Mesodermal cell (in vitro differentiated cells): Measurements from ENCODE around the gene KIRREL3.

Source experiments
- H3K27ac ChIP-seq: 2 replicates; pipeline ENCODE4 v1.7.0; 2013; ENCODE audit warnings: mild to moderate bottlenecking, low read depth, low read length, moderate library complexity; ENCODE audit not compliant: severe bottlenecking
- H3K36me3 ChIP-seq: 2 replicates; pipeline ENCODE4 v1.7.1; 2013; ENCODE audit warnings: mild to moderate bottlenecking, low read length, moderate library complexity; ENCODE audit not compliant: control insufficient read depth, insufficient read depth
- H3K4me1 ChIP-seq: one replicate; pipeline ENCODE4 v1.7.1; 2013; ENCODE audit warnings: mild to moderate bottlenecking, low read length; ENCODE audit not compliant: insufficient read depth, control insufficient read depth, poor library complexity, severe bottlenecking
- H3K4me3 ChIP-seq: 2 replicates; pipeline ENCODE4 v1.7.0; 2013; ENCODE audit warnings: low read length, control low read depth, mild to moderate bottlenecking; ENCODE audit not compliant: insufficient read depth, poor library complexity, severe bottlenecking; ENCODE audit errors: extremely low read depth
- H3K9me3 ChIP-seq: 2 replicates; pipeline ENCODE4 v1.7.1; 2013; ENCODE audit warnings: mild to moderate bottlenecking, low read length, moderate library complexity; ENCODE audit not compliant: control insufficient read depth
- WGBS, 2 experiments: methylation state at CpG; one replicate each; pipeline ENCODE4 v1.1.5; 2013; ENCODE audit warnings: missing lambda C conversion rate in 2 of 2; ENCODE audit not compliant: insufficient coverage in 2 of 2; 5-methylcytosine and 5-hydroxymethylcytosine counted together

KIRREL3 gene

GRCh38 chr11:126477535-126478305 is 522.9 kb downstream of the KIRREL3 start:
- no peak overlapping the region for H3K27ac ChIP-seq
- H3K4me1 ChIP-seq, result peaks cover 5% of the 10 kb centered on the region
- 90 to 92% methylated on average over 13 of the region's 14 CpGs for WGBS, 2 experiments
- no peaks in the 10 kb centered on the region for H3K36me3 ChIP-seq
- H3K9me3 ChIP-seq, result no peaks in the 10 kb centered on the region
- H3K4me3 ChIP-seq, result no peak overlapping the region

DNA sequence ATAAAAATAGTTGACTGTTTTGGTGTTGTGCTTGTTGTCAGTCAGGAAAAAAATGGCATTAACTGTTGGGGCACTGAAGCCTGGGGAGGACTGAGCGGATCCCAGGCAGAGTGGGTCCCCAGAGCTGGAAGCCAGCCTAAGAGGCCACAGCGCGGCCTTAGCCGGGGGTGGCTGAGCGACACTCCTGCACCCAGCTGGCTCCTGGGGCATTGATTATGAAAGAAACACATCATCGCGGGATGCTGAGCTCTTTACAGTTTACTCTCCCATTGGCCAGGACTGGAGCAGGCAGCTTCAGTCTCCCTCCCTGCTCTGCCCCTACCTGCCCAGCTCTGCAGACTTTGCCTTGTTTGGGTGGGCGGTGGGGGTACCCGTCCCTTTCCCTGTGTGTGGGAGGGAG is 523.6 kb downstream of the KIRREL3 start:
- no peaks in the 10 kb centered on the region for H3K36me3 ChIP-seq
- H3K27ac ChIP-seq, result no peak overlapping the region
- H3K4me1 ChIP-seq, result peaks cover 5% of the 10 kb centered on the region
- 81 to 88% methylated on average over 7 to 8 of the region's 9 CpGs for WGBS, 2 experiments
- H3K4me3 ChIP-seq, result no peak overlapping the region
- H3K9me3 ChIP-seq, result no peaks in the 10 kb centered on the region

DNA sequence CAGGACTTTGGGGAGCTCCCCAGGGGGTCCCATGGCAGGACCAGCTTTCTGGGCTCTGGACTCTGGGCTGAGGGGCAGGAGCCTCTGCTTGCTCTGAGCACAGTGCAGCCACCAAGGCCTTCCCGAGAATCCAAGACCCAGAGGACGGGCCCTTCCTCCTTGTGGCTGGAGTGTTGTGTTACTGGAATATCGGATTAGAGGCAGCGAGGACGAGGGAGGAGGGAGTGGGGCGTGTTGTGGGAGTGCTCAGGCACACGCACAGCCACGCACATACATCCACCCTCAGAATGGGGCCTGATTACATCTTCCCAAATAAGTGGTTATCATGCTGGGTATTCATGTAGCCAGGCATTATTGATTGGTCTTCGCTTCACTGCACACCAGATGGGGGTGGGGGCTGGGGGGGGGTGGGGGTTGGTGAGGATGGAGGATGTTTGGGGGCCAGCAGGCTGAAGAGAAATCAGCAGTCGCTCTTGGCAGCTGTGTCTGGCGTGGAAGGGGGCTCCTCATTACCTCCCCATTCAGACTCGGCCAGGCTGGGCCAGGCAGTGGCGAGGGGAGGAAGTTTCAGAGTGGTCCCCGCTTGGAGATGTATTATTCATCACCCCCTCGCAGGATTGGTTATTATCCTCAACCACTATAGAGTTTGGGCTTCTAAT is 524.2 kb downstream of the KIRREL3 start:
- H3K27ac ChIP-seq, result no peak overlapping the region
- no peaks in the 10 kb centered on the region for H3K36me3 ChIP-seq
- no peak overlapping the region for H3K4me3 ChIP-seq
- H3K4me1 ChIP-seq, result peaks cover 5% of the 10 kb centered on the region
- 94 to 100% methylated on average over 3 of the region's 15 CpGs for WGBS, 2 experiments
- no peaks in the 10 kb centered on the region for H3K9me3 ChIP-seq

GRCh38 chr11:126475014-126475991 is 525.3 kb downstream of the KIRREL3 start:
- WGBS, 2 experiments, result 86 to 94% methylated on average over 13 to 15 of the region's 26 CpGs
- H3K9me3 ChIP-seq, result no peaks in the 10 kb centered on the region

DNA sequence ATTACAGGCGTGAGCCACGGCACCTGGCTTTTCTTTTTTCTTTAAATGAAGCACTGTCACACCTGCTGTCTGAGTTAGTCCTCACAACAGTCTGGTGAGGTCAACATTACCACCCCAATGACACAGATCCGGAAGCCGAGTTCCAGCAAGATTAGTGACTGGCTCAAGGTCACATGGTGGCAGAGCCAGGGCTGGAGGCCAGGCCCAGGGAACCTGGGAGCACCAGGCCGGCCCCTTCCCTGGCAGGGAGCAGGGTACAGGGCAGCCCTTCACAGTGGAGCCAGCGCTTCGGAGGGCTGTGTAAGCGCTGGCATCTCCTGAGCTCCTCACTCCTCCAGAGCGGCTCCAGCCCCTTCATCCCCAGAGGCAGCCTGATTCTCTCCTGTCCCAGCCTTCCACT is 526.4 kb downstream of the KIRREL3 start:
- Histone ChIP-seq H3K27ac (no peak overlapping the region), H3K36me3 (no peaks in the 10 kb centered on the region), H3K9me3 (no peaks in the 10 kb centered on the region), H3K4me1 (no peaks in the 10 kb centered on the region), H3K4me3 (no peak overlapping the region)
- 94 to 97% methylated on average over 8 to 9 of the region's 9 CpGs for WGBS, 2 experiments

More at GRCh38 chr11:126475014-126475991, 525.3 kb downstream of the KIRREL3 start:
- H3K27ac ChIP-seq, result peak overlapping the region; percentile 23
- H3K36me3 ChIP-seq, result no peaks in the 10 kb centered on the region
- H3K4me1 ChIP-seq, result peaks cover 2% of the 10 kb centered on the region
- no peak overlapping the region for H3K4me3 ChIP-seq

- no peaks in the 10 kb centered on the region for H3K9me3 ChIP-seq
- no peak overlapping the region for H3K27ac ChIP-seq
- H3K36me3 ChIP-seq, result no peaks in the 10 kb centered on the region
- no peaks in the 10 kb centered on the region for H3K4me1 ChIP-seq
- no peak overlapping the region for H3K4me3 ChIP-seq
- WGBS, 2 experiments, result 94 to 97% methylated on average over 3 to 11 of the region's 16 CpGs
Measured at GRCh38 chr11:126473269-126473668, 527.3 kb downstream of the KIRREL3 start.

- H3K4me1 ChIP-seq, result no peaks in the 10 kb centered on the region
- WGBS, 2 experiments, result 92 to 98% methylated on average over 5 to 6 of the region's 7 CpGs
- no peaks in the 10 kb centered on the region for H3K36me3 ChIP-seq
- no peak overlapping the region for H3K27ac ChIP-seq
- H3K9me3 ChIP-seq, result no peaks in the 10 kb centered on the region
- H3K4me3 ChIP-seq, result no peak overlapping the region
Measured at GRCh38 chr11:126469311-126469710, 531.3 kb downstream of the KIRREL3 start.

- H3K9me3 ChIP-seq, result no peaks in the 10 kb centered on the region
- H3K4me3 ChIP-seq, result no peak overlapping the region
- no peaks in the 10 kb centered on the region for H3K4me1 ChIP-seq
- no peak overlapping the region for H3K27ac ChIP-seq
- H3K36me3 ChIP-seq, result no peaks in the 10 kb centered on the region
- WGBS, 2 experiments, result 87 to 93% methylated on average over 4 of the region's 7 CpGs
Measured at GRCh38 chr11:126468102-126468521, 532.5 kb downstream of the KIRREL3 start.

DNA sequence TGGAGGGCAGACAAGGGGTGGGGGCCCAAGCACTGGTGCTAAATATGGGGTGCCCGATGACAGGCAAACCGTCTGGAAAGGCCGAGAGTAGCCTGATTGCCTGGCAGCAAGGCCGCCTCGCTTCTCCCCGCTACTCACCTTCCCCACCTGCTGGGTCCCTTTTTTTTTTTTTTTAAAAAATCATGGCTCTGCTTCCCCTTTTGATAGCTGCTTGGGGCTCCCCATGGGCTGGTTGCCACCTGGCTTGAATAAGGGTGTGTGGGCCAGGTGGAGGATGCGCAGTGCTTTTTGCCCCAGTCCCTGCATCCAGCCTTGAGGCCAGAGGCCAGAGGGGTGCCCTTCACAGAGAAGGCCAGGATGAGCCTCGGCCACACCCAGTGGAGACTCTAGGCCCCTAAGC is 533.1 kb downstream of the KIRREL3 start:
- Histone ChIP-seq H3K4me3 (no peak overlapping the region), H3K36me3 (no peaks in the 10 kb centered on the region), H3K27ac (no peak overlapping the region), H3K9me3 (no peaks in the 10 kb centered on the region), H3K4me1 (no peaks in the 10 kb centered on the region)
- WGBS, 2 experiments, result 90 to 100% methylated on average over 3 to 5 of the region's 8 CpGs

GRCh38 chr11:126467046-126467370 is 533.6 kb downstream of the KIRREL3 start:
- Histone ChIP-seq H3K36me3 (no peaks in the 10 kb centered on the region), H3K27ac (no peak overlapping the region), H3K9me3 (no peaks in the 10 kb centered on the region), H3K4me1 (no peaks in the 10 kb centered on the region), H3K4me3 (no peak overlapping the region)
- WGBS, 2 experiments, result 91 to 94% methylated on average over 13 of the region's 13 CpGs
